Neuronal stem cell (in vitro differentiated cells): ENCODE measurements around the gene RGS6.

Source experiments
- DNase-seq: peaks from one replicate; pipeline ENCODE4 v3.0.0-alpha.2; 2013; ENCODE audit warnings: low spot score
- H2AFZ ChIP-seq: one replicate; pipeline ENCODE4 v1.6.1; 2013; ENCODE audit warnings: mild to moderate bottlenecking, low read length, inconsistent platforms
- H2AK5ac ChIP-seq: 2 replicates; pipeline ENCODE4 v1.6.1; 2013; ENCODE audit warnings: low read depth, mild to moderate bottlenecking, inconsistent platforms, low read length, moderate library complexity, mixed read lengths
- H2BK120ac ChIP-seq: 2 replicates; pipeline ENCODE4 v1.6.1; 2013; ENCODE audit warnings: low read depth, mild to moderate bottlenecking, inconsistent platforms, low read length, moderate library complexity, mixed read lengths
- H2BK12ac ChIP-seq: one replicate; pipeline ENCODE4 v1.6.1; 2013; ENCODE audit warnings: low read length, inconsistent platforms
- H2BK15ac ChIP-seq: 2 replicates; pipeline ENCODE4 v1.6.1; 2013; ENCODE audit warnings: mild to moderate bottlenecking, low read length, inconsistent platforms, mixed read lengths
- H2BK5ac ChIP-seq: one replicate; pipeline ENCODE4 v1.6.1; 2013; ENCODE audit warnings: inconsistent platforms, mild to moderate bottlenecking, low read length, moderate library complexity
- H3K14ac ChIP-seq: one replicate; pipeline ENCODE4 v1.6.1; 2013; ENCODE audit warnings: low read length, inconsistent platforms
- H3K18ac ChIP-seq: 2 replicates; pipeline ENCODE4 v1.6.1; 2013; ENCODE audit warnings: low read length, inconsistent platforms
- H3K23ac ChIP-seq: 2 replicates; pipeline ENCODE4 v1.6.1; 2013; ENCODE audit warnings: low read depth, mild to moderate bottlenecking, mixed read lengths, low read length, inconsistent platforms; ENCODE audit not compliant: poor library complexity
- H3K27ac ChIP-seq: replicated peaks from 3 replicates; pipeline ENCODE4 v1.5.1; 2013; ENCODE audit warnings: low read length, inconsistent platforms
- H3K27me3 ChIP-seq, 3 experiments: 2 replicates each; pipeline ENCODE4 v1.6.1; 2013; ENCODE audit warnings: low read length in 3 of 3, mild to moderate bottlenecking in 2 of 3, inconsistent platforms in 1 of 3, low read depth in 1 of 3, mixed read lengths in 1 of 3, moderate library complexity in 1 of 3; ENCODE audit not compliant: control insufficient read depth in 3 of 3, insufficient read depth in 3 of 3
- H3K36me3 ChIP-seq, 2 donors: replicated peaks in 1 of 2; 2 replicates each; pipeline ENCODE4 v1.6.1; 2013; ENCODE audit warnings: low read length in 2 of 2; ENCODE audit not compliant: control insufficient read depth in 2 of 2, insufficient read depth in 2 of 2
- H3K4ac ChIP-seq: 2 replicates; pipeline ENCODE4 v1.6.1; 2013; ENCODE audit warnings: inconsistent platforms, mild to moderate bottlenecking, low read length, moderate library complexity
- H3K4me1 ChIP-seq, 2 donors: 1 replicate in 1 of 2; 2 replicates in 1 of 2; pipeline ENCODE4 v1.6.1; 2013; ENCODE audit warnings: low read length in 2 of 2, low read depth in 1 of 2; ENCODE audit not compliant: control insufficient read depth in 2 of 2, insufficient read depth in 1 of 2
- H3K4me2 ChIP-seq: one replicate; pipeline ENCODE4 v1.6.1; 2013; ENCODE audit warnings: mild to moderate bottlenecking, low read length, inconsistent platforms; ENCODE audit not compliant: insufficient read depth, poor library complexity, severe bottlenecking
- H3K4me3 ChIP-seq, 2 donors: 2 replicates each; pipeline ENCODE4 v1.5.1; 2013; ENCODE audit warnings: low read length in 2 of 2, mild to moderate bottlenecking in 2 of 2, inconsistent platforms in 1 of 2, moderate library complexity in 1 of 2
- H3K79me1 ChIP-seq: one replicate; pipeline ENCODE4 v1.6.1; 2013; ENCODE audit warnings: low read depth, mild to moderate bottlenecking, inconsistent platforms, low read length, moderate library complexity
- H3K9ac ChIP-seq: one replicate; pipeline ENCODE4 v1.6.1; 2013; ENCODE audit warnings: mild to moderate bottlenecking, low read depth, low read length, inconsistent platforms; ENCODE audit not compliant: poor library complexity
- H3K9me3 ChIP-seq, 2 donors: replicated peaks in 1 of 2; 2 replicates each; pipeline versions ENCODE3 to v1.6.1; 2013; ENCODE audit warnings: low read length in 2 of 2, mild to moderate bottlenecking in 2 of 2, inconsistent platforms in 1 of 2, low read depth in 1 of 2, mixed read lengths in 1 of 2, moderate library complexity in 1 of 2; ENCODE audit not compliant: control insufficient read depth in 2 of 2, insufficient read depth in 1 of 2
- H4K8ac ChIP-seq: one replicate; pipeline ENCODE4 v1.6.1; 2013; ENCODE audit warnings: low read depth, mild to moderate bottlenecking, inconsistent platforms, low read length, moderate library complexity
- H4K91ac ChIP-seq: one replicate; pipeline ENCODE4 v1.6.1; 2013; ENCODE audit warnings: low read length, low read depth, mild to moderate bottlenecking, inconsistent platforms; ENCODE audit not compliant: poor library complexity
- WGBS, 2 donors: extraction: QIAGEN DNeasy Blood & Tissue Kit; methylation state at CpG; one replicate each; pipeline ENCODE4 v1.1.7; 2013; ENCODE audit warnings: missing lambda C conversion rate in 2 of 2, mixed read lengths in 1 of 2; ENCODE audit not compliant: insufficient read length in 2 of 2, insufficient replicate concordance in 1 of 2; ENCODE audit errors: extremely low coverage in 2 of 2; 5-methylcytosine and 5-hydroxymethylcytosine counted together

Gene RGS6

GRCh38 chr14:72332871-72333270 lies 400.6 kb downstream of the RGS6 start:
- no peak overlapping the region for H2BK12ac ChIP-seq
- no peak overlapping the region for H3K14ac ChIP-seq
- no peak overlapping the region for H3K27ac ChIP-seq
- no peak overlapping the region for H3K9ac ChIP-seq
- H2BK5ac ChIP-seq: no peak overlapping the region
- no peak overlapping the region for H2BK15ac ChIP-seq
- WGBS, 2 donors: no CpG with 5 or more reads among the region's 5 CpGs
- H2AFZ ChIP-seq: no peak overlapping the region
- peaks cover 0 to 4% (median 0%) of the 10 kb centered on the region in 3 experiments for H3K27me3 ChIP-seq
- DNase-seq: no peak
- no peak overlapping the region for H4K8ac ChIP-seq
- no peaks in the 10 kb centered on the region for H3K9me3 ChIP-seq
- no peak overlapping the region for H4K91ac ChIP-seq
- no peak overlapping the region for H3K4ac ChIP-seq
- no peaks in the 10 kb centered on the region for H3K36me3 ChIP-seq
- H3K4me2 ChIP-seq: no peak overlapping the region
- no peak overlapping the region for H2BK120ac ChIP-seq
- no peak overlapping the region for H3K18ac ChIP-seq
- no peak overlapping the region for H2AK5ac ChIP-seq
- H3K23ac ChIP-seq: no peak overlapping the region
- peaks cover 0 to 3% of the 10 kb centered on the region in 2 donors for H3K4me1 ChIP-seq
- no peaks in the 10 kb centered on the region for H3K79me1 ChIP-seq
- H3K4me3 ChIP-seq: no peak overlapping the region

DNA sequence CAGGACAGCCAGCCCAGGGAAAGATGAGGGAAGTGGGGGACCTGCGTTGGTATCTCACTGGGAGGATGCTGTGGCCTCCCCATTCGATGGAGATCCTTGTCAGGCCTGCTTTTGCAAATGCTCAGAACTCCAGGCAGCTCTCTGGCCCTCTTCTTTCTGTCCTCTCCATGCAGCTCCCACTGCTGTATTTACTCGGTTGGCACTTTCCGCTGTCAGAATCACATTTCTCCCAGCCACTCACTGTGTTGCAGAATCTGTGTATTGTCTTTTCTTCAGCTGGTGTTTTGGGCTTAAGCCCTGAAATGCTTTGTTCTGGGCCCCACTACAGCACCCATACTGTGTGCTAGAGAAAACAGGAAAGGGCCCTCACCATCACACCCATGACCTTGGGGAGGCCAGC lies 401.1 kb downstream of the RGS6 start:
- Histone ChIP-seq H3K27ac (no peak overlapping the region), H3K4me1 (peaks cover 0 to 3% of the 10 kb centered on the region in 2 donors), H2AK5ac (no peak overlapping the region), H2BK5ac (no peak overlapping the region), H2BK120ac (no peak overlapping the region), H4K8ac (no peak overlapping the region), H2BK12ac (no peak overlapping the region), H3K27me3 (peaks cover 0 to 4% (median 0%) of the 10 kb centered on the region in 3 experiments), H3K4me3 (no peak overlapping the region), H3K4me2 (no peak overlapping the region), H3K79me1 (no peaks in the 10 kb centered on the region), H3K4ac (no peak overlapping the region), H3K14ac (no peak overlapping the region), H4K91ac (no peak overlapping the region), H3K18ac (no peak overlapping the region), H3K23ac (no peak overlapping the region), H2BK15ac (no peak overlapping the region), H3K9ac (no peak overlapping the region), H2AFZ (no peak overlapping the region), H3K9me3 (no peaks in the 10 kb centered on the region), H3K36me3 (no peaks in the 10 kb centered on the region)
- WGBS, 2 donors: no CpG with 5 or more reads among the region's 4 CpGs
- DNase-seq: no peak

DNA sequence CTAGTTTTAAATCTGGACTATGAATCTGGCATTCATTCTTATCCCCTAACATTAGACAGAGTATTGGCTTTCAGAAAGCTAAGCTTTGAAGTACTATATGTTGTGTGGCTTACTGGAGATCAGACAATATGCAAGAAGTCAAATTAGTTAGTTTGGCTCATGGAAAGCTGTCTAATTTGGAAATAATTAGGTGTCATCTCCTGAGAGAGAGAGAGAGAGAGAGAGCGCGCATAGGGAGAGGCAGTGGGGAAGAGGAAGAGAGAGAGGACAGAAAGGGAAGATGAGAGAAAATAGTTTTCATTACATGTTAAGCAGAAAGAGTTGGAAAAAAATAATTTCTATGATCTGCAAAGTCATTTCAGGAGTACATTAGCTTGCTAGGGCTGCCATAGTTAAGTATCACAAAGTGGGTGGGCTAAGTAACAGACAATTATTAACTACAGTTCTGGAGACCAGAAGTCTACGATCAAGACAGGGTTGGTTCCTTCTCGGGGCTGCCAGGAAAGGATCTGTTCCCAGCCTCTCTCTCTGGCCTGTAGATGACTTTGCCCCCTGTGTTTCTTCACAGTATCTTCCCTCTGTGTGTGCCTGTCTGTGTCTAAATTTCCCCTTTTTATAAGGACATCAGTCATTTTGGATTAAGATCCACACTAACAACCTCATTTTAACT lies 404.2 kb downstream of the RGS6 start:
- Histone ChIP-seq H3K79me1 (no peaks in the 10 kb centered on the region), H3K18ac (no peak overlapping the region), H3K23ac (no peak overlapping the region), H3K27me3 (peaks cover 0 to 4% (median 0%) of the 10 kb centered on the region in 3 experiments), H3K4me2 (no peak overlapping the region), H3K36me3 (no peaks in the 10 kb centered on the region), H3K4me1 (peaks cover 0 to 3% of the 10 kb centered on the region in 2 donors), H2BK15ac (no peak overlapping the region), H2BK12ac (no peak overlapping the region), H2BK120ac (no peak overlapping the region), H3K14ac (no peak overlapping the region), H3K4me3 (no peak overlapping the region), H2AK5ac (no peak overlapping the region), H4K8ac (no peak overlapping the region), H3K4ac (no peak overlapping the region), H2BK5ac (no peak overlapping the region), H3K27ac (no peak overlapping the region), H2AFZ (no peak overlapping the region), H3K9ac (no peak overlapping the region), H3K9me3 (no peaks in the 10 kb centered on the region), H4K91ac (no peak overlapping the region)
- no CpG with 5 or more reads among the region's 4 CpGs for WGBS, 2 donors
- no peak for DNase-seq

- no peak overlapping the region for H3K18ac ChIP-seq
- H2BK12ac ChIP-seq: no peak overlapping the region
- WGBS, 2 donors: no CpG with 5 or more reads among the region's 1 CpG
- no peak overlapping the region for H3K9ac ChIP-seq
- DNase-seq: no peak
- H2AK5ac ChIP-seq: no peak overlapping the region
- no peaks in the 10 kb centered on the region for H3K36me3 ChIP-seq
- no peak overlapping the region for H2AFZ ChIP-seq
- no peak overlapping the region for H4K91ac ChIP-seq
- no peak overlapping the region for H2BK120ac ChIP-seq
- H4K8ac ChIP-seq: no peak overlapping the region
- H2BK5ac ChIP-seq: no peak overlapping the region
- no peak overlapping the region for H3K14ac ChIP-seq
- H2BK15ac ChIP-seq: no peak overlapping the region
- H3K23ac ChIP-seq: no peak overlapping the region
- H3K4me3 ChIP-seq: no peak overlapping the region
- H3K4me2 ChIP-seq: no peak overlapping the region
- no peaks in the 10 kb centered on the region for H3K79me1 ChIP-seq
- H3K27me3 ChIP-seq: peaks cover 0 to 4% (median 0%) of the 10 kb centered on the region in 3 experiments
- H3K4me1 ChIP-seq: no peaks in the 10 kb centered on the region
- no peaks in the 10 kb centered on the region for H3K9me3 ChIP-seq
- H3K27ac ChIP-seq: no peak overlapping the region
- H3K4ac ChIP-seq: no peak overlapping the region
Observed at GRCh38 chr14:72341237-72341636, 409.0 kb downstream of the RGS6 start.
